HG02981 (cell line): ENCODE measurements around the gene TK1.
"Not testable (repeated sequence)": the region's sequence is repeated elsewhere in the genome, so short reads cannot be mapped to it uniquely, and the experiment has no call there.

Experiments
- ATAC-seq: cut with Tn5 transposase; IDR thresholded peaks from one replicate; pipeline ENCODE4 v1.9.1; 2021; ENCODE audit warnings: mild to moderate bottlenecking, moderate library complexity; ENCODE audit not compliant: unreplicated experiment

Gene TK1

DNA sequence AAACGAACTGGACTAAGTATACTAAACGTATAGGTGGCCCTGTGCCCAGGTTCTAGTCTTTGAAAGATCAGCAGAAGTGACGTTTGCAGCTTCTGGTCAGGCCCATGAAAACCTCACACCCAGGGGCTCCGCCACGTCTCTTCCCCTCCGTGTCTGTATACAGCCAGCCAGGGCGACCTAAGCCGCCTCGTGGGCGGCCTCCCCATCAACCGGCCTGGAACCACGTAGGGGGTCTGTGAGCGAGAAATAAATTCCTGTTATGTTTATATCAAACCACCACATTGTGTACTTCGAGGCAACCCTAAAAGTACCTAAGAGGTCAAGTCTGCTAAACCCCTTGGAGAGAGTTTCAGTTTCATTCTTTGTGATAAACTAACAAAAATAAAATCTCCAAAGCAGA lies 6.8 kb downstream of the TK1 start:
- no peak for ATAC-seq

DNA sequence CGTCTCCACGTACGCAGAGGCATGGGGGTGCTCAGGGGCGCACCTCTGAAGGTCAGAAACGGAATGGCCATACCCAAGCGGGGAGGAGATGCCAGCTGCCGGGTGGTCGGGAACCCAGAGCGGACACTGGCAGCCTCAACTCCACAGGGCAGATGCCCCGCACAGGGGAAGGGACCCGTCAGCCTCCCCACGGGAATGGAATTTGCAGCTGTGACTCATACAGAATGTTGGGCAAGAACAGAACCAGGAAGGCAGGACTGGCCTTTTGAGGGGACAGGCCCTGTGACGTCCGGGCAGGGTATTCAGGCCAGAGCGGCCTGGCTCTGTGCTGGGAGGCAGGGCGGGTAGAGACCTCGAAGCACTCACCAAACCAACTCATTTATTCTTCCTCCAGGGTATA lies 7.5 kb downstream of the TK1 start:
- no peak for ATAC-seq

DNA sequence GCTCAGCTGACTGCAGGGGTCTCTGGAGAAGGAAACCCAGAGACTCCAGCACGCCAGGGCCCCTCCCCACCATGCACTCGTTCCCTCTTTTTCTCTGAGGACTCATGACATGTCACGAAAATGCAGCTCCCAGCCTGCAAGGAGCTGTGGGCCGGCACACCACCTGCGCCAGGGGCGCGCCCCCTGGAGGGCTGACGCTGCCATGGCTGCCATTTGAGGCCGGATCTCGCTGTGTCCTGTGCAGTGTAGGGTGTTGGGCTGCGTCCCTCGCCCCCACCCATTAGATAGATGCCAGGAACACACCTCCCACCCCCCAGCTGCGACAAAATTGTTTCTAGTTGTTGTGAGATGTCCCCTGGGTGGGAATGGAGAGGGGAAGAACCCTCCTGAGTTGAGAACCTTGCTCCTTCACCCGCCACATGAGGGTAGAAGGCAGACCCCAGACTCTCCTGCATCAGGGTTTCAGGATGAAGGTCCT lies 10.3 kb downstream of the TK1 start:
- ATAC-seq = peak; percentile 45

DNA sequence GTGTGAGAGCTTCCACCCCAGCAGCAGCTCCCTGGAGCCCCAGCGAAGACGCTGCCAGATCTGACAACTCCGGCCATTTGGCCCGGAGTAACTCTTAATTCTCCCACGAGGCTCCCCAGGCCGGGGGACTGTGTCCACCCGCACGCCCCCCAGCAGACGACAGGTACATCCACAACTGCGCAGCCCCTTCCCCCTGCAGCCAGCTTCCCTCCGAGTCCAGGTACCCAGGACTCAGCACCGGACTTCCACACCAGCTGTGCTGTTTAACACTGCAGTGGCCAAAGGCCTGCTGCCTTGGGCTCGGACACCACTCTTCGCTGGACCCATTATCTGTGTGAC lies 11.2 kb downstream of the TK1 start:
- ATAC-seq = no peak

DNA sequence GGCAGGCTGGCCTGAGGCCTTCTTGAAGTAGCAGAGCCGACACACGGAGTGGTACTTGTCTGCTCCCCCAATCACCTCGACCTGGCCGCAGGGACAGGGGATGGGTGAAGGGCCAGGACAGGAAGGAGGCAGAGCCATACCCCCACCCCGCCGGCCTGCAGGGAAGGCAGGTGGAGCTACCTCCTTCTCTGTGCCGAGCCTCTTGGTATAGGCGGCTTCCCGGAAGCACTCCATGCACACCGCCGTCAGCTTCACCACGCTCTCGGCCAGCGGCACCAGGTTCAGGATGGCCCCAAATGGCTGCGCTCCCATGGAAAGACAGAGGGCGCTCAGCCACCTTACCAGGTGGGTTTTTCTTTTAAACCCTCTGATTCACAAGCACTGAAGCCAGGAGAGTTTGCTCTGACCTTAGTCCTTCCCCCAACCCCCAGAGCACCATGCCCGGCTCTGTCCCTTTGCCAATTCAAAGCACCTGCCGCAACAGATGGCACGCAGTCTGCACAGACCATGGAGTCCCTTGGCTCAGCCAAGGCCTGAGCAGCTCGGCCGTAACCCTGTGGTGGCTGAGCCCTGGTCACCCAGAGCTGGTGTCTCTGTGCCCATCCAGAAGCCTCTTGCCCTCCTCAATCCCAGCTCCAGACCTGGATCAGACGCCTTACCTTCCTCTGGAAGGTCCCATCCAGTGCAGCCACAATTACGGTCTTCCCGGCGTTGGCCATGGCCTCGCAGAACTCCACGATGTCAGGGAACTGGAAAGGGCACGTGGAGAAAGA lies 11.8 kb downstream of the TK1 start:
- ATAC-seq = no peak

DNA sequence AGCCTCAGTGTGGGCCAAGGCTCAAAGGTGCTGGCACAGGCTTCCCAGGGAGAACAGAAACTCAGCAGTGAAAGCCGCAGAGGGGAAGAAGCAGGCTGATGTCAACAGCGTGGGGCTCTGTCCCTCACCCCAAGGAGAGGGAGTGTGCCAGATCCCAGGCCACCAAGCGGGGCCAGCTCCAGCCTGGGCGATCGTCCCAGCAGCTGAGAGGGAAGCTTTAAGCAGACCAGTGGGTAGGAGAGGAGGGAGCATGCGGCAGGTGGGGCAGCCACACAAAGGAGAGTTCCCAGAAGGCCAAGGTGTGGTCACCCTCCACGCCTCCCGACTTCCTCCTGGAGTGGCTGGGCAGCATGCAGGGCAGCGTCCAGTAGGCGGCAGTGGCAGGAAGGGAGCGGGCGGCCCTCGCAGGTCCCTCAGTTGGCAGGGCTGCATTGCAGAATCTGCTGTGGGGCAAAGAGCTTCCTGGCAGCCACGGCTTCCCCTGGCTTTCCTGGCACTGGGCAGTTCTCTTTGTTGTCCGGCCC lies 12.4 kb downstream of the TK1 start:
- no peak for ATAC-seq

DNA sequence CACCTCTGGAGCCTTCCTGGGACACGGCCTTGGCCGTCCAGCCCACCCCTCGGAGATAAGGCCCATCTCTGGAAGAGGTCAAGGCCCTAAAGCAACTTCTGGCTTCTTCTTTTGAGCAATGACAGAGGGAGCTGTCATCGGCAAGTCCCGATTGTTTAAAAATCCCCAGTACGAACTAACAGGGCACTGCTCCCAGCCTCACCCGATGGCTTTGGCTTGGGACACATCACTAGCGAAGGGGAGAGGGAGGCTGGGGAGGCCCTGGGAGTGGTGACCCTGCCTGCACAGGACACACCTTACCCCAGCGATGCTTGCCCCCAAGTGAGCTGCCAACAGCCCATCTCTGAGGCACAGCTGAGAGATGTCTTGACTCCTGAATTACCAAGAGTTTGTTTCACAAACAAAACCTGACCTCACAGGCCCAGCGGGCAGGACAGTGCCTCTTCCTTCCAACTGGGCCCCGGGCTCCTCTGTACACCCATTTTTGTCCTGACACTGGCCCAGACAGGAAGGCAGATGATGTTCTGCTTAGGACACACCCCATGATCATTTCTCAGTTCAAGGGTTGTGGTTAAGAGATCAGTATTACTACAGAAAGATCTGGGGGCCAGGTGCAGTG lies 13.6 kb downstream of the TK1 start:
- no peak for ATAC-seq

DNA sequence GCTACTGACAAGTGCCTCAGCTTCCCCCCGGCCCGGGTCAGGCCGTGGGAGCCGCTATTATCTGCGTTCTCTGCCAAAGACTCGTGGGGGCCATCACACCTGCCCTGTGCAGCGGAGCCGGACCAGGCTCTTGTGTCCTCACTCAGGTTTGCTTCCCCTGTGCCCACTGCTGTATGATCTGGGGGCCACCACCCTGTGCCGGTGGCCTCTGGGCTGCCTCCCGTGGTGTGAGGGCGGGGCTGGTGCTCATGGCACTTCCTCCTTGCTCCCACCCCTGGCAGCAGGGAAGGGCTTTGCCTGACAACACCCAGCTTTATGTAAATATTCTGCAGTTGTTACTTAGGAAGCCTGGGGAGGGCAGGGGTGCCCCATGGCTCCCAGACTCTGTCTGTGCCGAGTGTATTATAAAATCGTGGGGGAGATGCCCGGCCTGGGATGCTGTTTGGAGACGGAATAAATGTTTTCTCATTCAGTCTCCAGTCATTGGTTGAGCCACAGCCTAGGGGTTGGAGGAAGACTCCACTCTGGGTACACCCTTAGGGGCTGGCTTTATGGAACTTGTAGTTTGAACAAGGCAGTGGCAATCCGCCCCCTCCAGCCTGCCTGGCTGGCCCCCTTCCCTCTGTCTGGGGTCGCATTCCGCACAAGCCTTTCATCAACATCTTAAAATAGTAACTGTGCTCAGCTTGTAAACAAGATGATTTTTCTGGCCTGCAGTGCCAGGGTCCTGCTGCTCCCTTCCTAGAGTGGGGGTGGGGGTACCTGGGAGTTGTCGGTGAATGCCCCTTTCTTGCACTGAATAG lies 14.4 kb downstream of the TK1 start:
- ATAC-seq = no peak

DNA sequence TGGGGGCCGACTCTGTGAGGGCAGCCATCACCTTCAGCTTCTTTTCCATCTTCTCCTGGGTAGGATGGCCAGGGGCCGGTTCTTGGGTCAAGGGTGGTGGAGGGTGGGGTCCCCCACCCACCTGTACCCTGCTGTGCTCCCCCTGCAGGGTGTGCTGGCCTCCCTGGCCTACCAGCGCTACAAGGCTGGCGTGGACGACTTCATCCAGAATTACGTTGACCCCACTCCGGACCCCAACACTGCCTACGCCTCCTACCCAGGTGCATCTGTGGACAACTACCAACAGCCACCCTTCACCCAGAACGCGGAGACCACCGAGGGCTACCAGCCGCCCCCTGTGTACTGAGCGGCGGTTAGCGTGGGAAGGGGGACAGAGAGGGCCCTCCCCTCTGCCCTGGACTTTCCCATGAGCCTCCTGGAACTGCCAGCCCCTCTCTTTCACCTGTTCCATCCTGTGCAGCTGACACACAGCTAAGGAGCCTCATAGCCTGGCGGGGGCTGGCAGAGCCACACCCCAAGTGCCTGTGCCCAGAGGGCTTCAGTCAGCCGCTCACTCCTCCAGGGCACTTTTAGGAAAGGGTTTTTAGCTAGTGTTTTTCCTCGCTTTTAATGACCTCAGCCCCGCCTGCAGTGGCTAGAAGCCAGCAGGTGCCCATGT lies 15.1 kb downstream of the TK1 start:
- not testable (repeated sequence) for ATAC-seq

DNA sequence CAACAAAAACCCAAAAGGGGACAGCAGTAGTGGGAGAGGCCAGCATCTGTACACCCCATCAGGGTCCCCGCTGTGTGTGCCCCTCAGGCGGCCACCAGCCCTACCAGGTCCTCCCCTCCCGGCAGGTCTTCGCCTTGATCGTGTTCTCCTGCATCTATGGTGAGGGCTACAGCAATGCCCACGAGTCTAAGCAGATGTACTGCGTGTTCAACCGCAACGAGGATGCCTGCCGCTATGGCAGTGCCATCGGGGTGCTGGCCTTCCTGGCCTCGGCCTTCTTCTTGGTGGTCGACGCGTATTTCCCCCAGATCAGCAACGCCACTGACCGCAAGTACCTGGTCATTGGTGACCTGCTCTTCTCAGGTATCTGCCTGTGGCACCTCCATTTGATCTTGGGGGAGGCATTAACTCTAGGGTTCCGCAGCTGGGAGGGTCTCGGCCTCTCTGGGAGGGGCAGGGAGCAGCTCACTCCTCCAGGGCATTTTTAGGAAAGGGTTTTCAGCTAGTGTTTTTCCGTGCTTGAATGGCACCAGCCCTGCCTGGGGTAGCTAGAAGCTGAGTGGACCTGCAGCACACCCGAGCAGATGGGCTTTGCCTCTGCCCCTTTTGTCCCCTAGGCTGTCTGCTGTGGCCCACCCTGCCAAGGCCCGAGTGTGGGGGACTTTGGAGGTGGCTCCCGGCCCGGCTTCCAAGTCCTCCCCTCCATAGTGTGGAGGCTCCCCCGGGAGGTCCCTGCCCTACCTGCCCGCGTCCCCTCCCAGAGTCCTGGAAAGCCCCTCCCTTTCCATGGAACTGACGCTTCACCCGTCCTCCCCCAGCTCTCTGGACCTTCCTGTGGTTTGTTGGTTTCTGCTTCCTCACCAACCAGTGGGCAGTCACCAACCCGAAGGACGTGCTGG lies 15.9 kb downstream of the TK1 start:
- ATAC-seq = no peak

DNA sequence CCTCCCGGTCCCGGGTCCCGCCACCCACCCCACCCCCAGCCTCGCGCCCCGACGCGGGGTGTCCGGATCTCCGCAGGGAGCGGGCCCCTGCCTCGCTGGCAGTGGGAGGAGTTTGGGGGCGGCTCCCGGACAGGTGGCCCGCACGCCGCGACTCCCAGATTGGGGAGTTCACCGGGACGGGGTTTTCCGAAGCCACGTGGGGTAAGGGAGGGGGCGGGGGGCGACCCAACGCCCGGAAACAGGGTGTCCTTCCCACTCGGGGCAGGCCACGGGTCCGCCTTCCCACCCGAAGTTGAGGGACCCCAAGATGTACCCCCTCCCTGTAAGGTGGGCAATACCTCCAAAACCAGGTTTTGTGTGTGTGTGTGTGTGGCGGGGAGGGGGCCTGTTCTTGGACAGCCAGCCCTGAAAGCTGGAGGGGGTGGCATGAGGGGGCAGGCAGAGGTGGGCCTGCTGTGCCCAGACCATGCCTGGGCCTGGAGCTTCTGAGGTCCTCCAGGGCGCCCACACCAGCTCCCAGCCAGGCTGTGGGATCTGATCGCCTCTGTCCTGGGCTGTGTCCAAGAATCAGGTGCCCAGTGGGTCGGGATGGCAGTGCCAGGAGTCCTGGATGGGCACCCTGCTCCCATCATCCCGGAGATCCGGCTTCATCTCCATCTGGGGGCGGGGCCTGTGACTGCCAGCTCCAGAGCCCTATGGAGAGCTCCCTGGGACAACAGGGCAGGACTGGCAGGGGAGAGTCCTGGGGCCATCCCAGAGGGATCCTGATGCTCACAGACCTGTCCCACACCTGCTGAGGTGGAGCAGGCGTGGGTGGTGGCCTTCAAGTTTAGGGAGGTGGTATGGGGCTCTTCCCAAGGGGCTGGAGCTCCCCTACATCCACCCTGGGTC lies 17.7 kb downstream of the TK1 start:
- ATAC-seq = peak; percentile 26

DNA sequence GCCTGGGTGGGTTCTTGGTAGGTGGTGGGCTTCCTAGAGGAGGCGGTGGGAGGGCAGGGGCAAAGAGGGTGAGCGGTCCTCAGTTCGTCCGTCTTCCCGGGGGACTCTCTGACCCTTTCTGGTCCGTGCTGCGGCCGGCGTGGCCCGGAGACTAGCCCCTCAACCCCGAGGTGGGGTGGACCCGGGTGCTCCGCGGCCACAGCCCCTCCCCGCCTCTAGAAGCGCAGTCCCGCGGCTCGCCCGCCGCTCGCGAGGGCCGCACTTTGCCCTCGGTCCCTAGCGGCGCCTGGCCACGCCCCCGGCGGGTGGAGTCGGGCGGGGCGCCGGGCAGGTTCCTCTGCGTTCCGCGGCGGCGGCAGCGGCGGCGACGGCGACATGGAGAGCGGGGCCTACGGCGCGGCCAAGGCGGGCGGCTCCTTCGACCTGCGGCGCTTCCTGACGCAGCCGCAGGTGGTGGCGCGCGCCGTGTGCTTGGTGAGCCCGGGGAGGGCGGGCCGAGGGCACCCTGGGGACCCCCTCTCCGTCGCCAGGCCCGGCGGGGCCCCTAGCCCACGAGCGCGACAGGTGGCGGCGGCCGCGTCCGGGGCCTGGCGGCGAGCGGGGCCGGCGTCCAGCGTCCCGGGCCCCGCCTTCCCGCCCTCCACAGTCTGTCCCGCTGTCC lies 18.5 kb downstream of the TK1 start, which contains the start of gene SYNGR2:
TSS of gene SYNGR2 (plus strand) at position 340 of the 661 bp plus-strand sequence. CDS start at position 376, 36 bp downstream.
- ATAC-seq = peak; percentile 41

DNA sequence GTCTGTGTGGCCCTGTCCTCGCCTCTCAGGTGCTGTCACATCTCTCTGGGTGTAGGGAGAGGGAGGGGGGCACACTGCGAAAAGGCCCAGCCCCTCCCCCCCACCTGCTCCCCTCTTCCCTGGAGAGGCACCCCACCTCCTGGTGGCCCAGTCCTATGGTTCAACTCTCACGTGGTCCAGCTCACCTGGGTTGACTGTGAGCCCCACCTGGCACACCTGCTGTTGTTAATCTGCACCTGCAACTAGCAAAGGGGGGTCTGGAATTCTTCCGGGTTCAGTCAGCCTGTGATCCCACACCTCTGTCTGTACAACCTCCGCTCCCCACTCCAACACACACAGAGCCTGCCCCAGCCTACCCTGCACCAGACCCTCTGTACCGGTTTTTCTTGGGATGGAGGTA lies 20.4 kb downstream of the TK1 start:
- ATAC-seq = no peak

DNA sequence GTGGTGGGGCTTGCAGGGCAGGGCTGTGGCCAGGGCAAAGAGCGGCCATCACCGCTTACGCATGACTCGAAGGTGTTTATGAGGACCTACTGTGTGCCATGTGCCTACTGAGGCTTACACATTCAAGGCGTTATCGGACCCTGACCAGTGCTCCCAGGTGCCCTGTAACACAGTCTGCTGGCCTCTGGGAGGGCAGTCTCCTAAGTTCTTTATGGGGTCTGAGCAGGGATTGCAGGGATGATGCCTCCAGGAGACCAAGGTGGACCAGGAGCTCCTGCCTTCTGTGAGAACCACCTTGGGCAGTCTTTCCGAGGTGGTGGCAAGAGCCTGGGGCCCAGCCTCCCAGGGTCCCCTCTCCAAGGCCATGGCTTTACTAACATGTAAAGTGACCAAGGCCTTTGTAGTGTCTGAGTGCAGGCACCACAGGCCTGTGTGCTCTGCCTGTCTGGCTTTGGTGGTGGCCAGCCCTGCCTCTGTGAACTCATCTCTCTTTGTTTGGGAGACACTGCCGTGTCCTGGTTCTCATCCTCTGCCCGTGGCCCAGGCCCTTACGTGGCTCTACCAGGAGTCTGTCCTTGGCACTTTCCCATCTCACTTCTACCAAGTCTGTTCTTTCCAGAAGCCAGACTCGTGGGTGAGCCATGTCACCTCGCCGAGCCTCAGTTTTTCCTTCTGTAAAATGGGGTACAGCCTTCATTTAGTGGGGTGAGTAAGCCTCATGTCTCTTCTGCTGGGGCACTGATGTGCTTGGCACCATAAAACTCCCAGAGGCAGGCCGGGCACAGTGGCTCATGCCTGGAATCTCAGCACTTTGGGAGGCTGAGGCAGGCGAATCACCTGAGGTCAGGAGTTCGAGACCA lies 21.9 kb downstream of the TK1 start:
- ATAC-seq = no peak

DNA sequence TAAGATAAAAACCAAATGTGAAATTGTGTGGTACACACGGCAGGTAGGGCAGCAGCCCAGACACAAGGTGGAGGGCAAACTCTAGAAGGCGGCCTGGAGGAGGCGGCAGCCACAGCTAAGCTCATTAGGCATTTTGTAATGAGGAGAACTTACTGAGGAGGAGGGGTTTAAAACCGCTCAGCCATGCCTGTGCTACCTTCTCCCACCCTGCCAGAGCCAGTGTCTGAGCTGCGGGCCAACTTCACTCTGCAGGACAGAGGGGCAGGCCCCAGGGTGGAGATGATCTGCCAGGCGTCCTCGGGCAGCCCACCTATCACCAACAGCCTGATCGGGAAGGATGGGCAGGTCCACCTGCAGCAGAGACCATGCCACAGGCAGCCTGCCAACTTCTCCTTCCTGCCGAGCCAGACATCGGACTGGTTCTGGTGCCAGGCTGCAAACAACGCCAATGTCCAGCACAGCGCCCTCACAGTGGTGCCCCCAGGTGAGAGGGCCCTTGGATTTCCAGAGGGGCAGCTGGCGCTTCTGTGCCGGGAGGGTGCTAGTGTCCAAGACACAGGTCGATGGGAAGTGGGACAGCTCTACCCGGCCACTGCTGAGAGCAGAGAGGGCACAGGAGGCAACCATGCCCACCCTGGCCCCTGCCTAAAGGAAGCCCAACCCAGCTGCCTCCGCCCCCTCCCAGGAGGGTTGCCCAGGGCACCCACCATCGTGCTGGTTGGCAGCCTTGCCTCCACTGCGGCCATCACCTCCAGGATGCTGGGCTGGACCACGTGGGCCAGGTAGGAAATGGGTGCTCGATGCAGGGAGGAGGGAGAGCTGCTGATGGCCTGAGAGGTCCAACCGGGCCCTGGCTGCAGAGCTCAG lies 22.7 kb downstream of the TK1 start:
- no peak for ATAC-seq

DNA sequence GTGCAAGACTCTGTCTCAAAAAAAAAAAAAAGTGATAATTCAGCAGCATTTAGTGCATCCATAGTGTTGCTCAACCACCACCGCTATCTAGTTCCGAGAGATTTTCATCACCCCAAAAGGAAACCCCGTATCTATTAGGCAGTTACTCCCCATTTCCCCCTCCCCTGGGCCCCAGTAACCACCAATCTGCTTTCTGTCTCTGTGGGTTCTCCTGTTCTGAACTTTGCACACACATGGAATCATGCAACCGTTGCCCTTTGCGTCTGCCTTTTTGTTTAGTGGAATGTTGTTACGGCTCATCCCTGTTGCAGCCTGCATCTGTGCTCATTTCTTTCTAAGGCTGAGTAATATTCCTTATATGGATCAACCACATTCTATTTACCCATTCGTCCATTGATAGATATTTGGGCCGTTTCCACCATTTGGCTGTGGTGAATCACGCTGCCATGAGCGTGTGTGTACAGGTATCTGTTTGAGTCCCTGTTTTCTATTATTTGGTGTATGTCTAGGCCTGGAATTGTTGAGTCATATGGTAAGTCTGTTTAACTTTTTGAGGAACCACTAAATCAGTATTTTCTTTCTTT lies 27.2 kb downstream of the TK1 start:
- ATAC-seq = no peak
